HCT116 (cell line): Measurements from ENCODE around the gene BBC3. TPM values are rescaled to one million over a fixed set of nuclear protein-coding genes. Genes with fewer than 3 reads are reported as not detected.

Experiments
- ATAC-seq: fragments of 200-7000 bp; cut with Tn5 transposase; 2 replicates; pipeline ENCODE4 v1.9.1; 2020; ENCODE audit warnings: mild to moderate bottlenecking, moderate library complexity
- BruUV-seq: library from RNA; stranded (reverse); fragments of 400-500 nt; replicated peaks from 2 replicates; lab custom pipeline; 2021; lab: Mats Ljungman, UMichigan
- CTCF ChIA-PET: fragments of 300-600 bp; sonication (Branson Sonifier 250); formaldehyde crosslinking; loops from one replicate; lab custom pipeline; 2021; ENCODE audit warnings: antibody characterized with exemption; lab: Charles Lee
- POLR2A ChIA-PET: fragments of 300-600, 350-600 bp; sonication (Branson Sonifier 250); formaldehyde crosslinking; loops from one replicate; lab custom pipeline; 2021; ENCODE audit warnings: antibody characterized with exemption; lab: Charles Lee
- RAD21 ChIA-PET, 2 experiments: fragments of 300-600 bp; sonication (Branson Sonifier 250); formaldehyde crosslinking; loops; one replicate each; lab custom pipeline; 2023; ENCODE audit warnings: low total read pairs in 2 of 2; ENCODE audit not compliant: uncharacterized antibody in 2 of 2, unreplicated experiment in 2 of 2, low non-redundant PET in 1 of 2; lab: Charles Lee
- DNase-seq: peaks from one replicate; pipeline ENCODE4 v3.0.0-alpha.2; 2010; ENCODE audit warnings: low read depth, low spot score
- H2AFZ ChIP-seq: fragments of 200-600 bp; shearing (Covaris generic), sonication (generic); 2 replicates; pipeline ENCODE4 v1.6.1; 2017; ENCODE audit warnings: low read depth, mixed run types, mixed read lengths, antibody characterized with exemption, low read length; ENCODE audit not compliant: poor library complexity, severe bottlenecking
- H3K27ac ChIP-seq: 2 replicates; pipeline ENCODE4 v1.5.1; 2012; ENCODE audit warnings: low read depth, low read length
- H3K27me3 ChIP-seq: fragments of 200-600 bp; sonication (generic); 2 replicates; pipeline ENCODE4 v1.6.1; 2016; ENCODE audit warnings: mixed run types, low read length, mixed read lengths; ENCODE audit not compliant: insufficient read depth
- H3K36me3 ChIP-seq, 2 experiments: fragments of 200-500 bp in 1 of 2; fragments of 200-600 bp in 1 of 2; sonication (Bioruptor generic) in 1 of 2; sonication (generic) in 1 of 2; 2 replicates each; pipeline versions ENCODE4 v1.5.1 to v1.6.1; 2014 to 2016; ENCODE audit warnings: low read length in 2 of 2, inconsistent platforms in 1 of 2, mixed read lengths in 1 of 2, mixed run types in 1 of 2; ENCODE audit not compliant: insufficient read depth in 2 of 2, control insufficient read depth in 1 of 2
- H3K4me1 ChIP-seq, 2 experiments: fragments of 200-600 bp in 1 of 2; sonication (generic) in 1 of 2; 2 replicates each; pipeline versions ENCODE4 v1.5.1 to v1.6.1; 2012 to 2017; ENCODE audit warnings: low read length in 2 of 2, inconsistent platforms in 1 of 2, mild to moderate bottlenecking in 1 of 2, mixed read lengths in 1 of 2, mixed run types in 1 of 2, moderate library complexity in 1 of 2; ENCODE audit not compliant: insufficient read depth in 2 of 2, control insufficient read depth in 1 of 2
- H3K4me2 ChIP-seq: fragments of 200-600 bp; sonication (generic); 2 replicates; pipeline ENCODE4 v1.6.1; 2017; ENCODE audit warnings: mixed run types, low read length, mixed read lengths
- H3K4me3 ChIP-seq, 2 experiments: fragments of 200-600 bp in 1 of 2; sonication (generic) in 1 of 2; replicated peaks in 1 of 2; 2 replicates each; pipeline ENCODE4 v1.5.1; 2011 to 2016; ENCODE audit warnings: low read length in 2 of 2, control low read depth in 1 of 2, low read depth in 1 of 2, mild to moderate bottlenecking in 1 of 2, mixed read lengths in 1 of 2, mixed run types in 1 of 2
- H3K79me2 ChIP-seq: fragments of 200-600 bp; sonication (generic); 2 replicates; pipeline ENCODE4 v1.6.1; 2017; ENCODE audit warnings: mild to moderate bottlenecking, mixed run types, low read length, moderate library complexity, mixed read lengths; ENCODE audit not compliant: insufficient read depth
- H3K9ac ChIP-seq: fragments of 200-600 bp; sonication (generic); 2 replicates; pipeline ENCODE4 v1.6.1; 2016; ENCODE audit warnings: low read length, mixed read lengths
- H3K9me2 ChIP-seq: fragments of 200-600 bp; sonication (generic), shearing (Covaris generic); 2 replicates; pipeline ENCODE4 v1.6.1; 2017; ENCODE audit warnings: mixed run types, mild to moderate bottlenecking, moderate library complexity; ENCODE audit not compliant: insufficient read depth
- H3K9me3 ChIP-seq, 2 experiments: fragments of 200-500 bp in 1 of 2; fragments of 200-600 bp in 1 of 2; sonication (Bioruptor generic) in 1 of 2; sonication (generic) in 1 of 2; 2 replicates each; pipeline ENCODE4 v1.6.1; 2014 to 2017; ENCODE audit warnings: low read length in 2 of 2, mixed read lengths in 2 of 2, inconsistent platforms in 1 of 2, low read depth in 1 of 2, mild to moderate bottlenecking in 1 of 2, mixed run types in 1 of 2, moderate library complexity in 1 of 2; ENCODE audit not compliant: control insufficient read depth in 1 of 2, insufficient read depth in 1 of 2
- H4K20me1 ChIP-seq: fragments of 200-600 bp; sonication (generic), shearing (Covaris generic); 2 replicates; pipeline ENCODE4 v1.6.1; 2017; ENCODE audit warnings: mixed run types, mild to moderate bottlenecking, moderate library complexity; ENCODE audit not compliant: insufficient read depth
- CEBPB ChIP-seq: IDR thresholded peaks from 2 replicates; pipeline ENCODE4 v1.6.1; 2012; ENCODE audit warnings: low read depth
- CTCF ChIP-seq, 3 experiments: fragments of 200-600 bp in 1 of 3; sonication (generic) in 1 of 3; IDR thresholded peaks in 2 of 3; conservative IDR thresholded peaks in 1 of 3; 2 replicates each; pipeline ENCODE4 v1.5.1; 2012 to 2017; ENCODE audit warnings: low read depth in 2 of 3, low read length in 2 of 3, antibody characterized with exemption in 1 of 3, borderline replicate concordance in 1 of 3, control low read depth in 1 of 3, mild to moderate bottlenecking in 1 of 3, mixed read lengths in 1 of 3, mixed run types in 1 of 3, moderate library complexity in 1 of 3; ENCODE audit not compliant: insufficient read depth in 1 of 3
- EGR1 ChIP-seq: IDR thresholded peaks from 2 replicates; pipeline ENCODE4 v1.6.1; 2012; ENCODE audit warnings: low read depth
- ELF1 ChIP-seq: IDR thresholded peaks from 2 replicates; pipeline ENCODE4 v1.6.1; 2012; ENCODE audit warnings: low read depth, borderline replicate concordance
- EZH2 ChIP-seq: fragments of 200-600 bp; sonication (generic); IDR thresholded peaks from 2 replicates; pipeline ENCODE4 v1.6.1; 2017; ENCODE audit warnings: antibody characterized with exemption, mixed run types
- FOSL1 ChIP-seq: IDR thresholded peaks from 2 replicates; pipeline ENCODE4 v1.6.1; 2012; ENCODE audit warnings: low read depth
- MAX ChIP-seq: IDR thresholded peaks from 2 replicates; pipeline ENCODE4 v1.6.1; 2012
- POLR2A ChIP-seq: IDR thresholded peaks from 2 replicates; pipeline ENCODE4 v1.7.0; 2011; ENCODE audit warnings: borderline replicate concordance; ENCODE audit not compliant: insufficient read depth, insufficient read length; ENCODE audit errors: extremely low read depth
- POLR2AphosphoS5 ChIP-seq: IDR thresholded peaks from 2 replicates; pipeline ENCODE4 v1.6.1; 2011; ENCODE audit warnings: mild to moderate bottlenecking, low read depth, low read length, moderate library complexity
- RAD21 ChIP-seq: IDR thresholded peaks from 2 replicates; pipeline ENCODE4 v1.6.1; 2012; ENCODE audit warnings: low read depth, mild to moderate bottlenecking
- SIN3A ChIP-seq: IDR thresholded peaks from 2 replicates; pipeline ENCODE4 v1.6.1; 2012; ENCODE audit warnings: low read depth
- SP1 ChIP-seq: IDR thresholded peaks from 2 replicates; pipeline ENCODE4 v1.6.1; 2012; ENCODE audit warnings: low read depth
- TCF7L2 ChIP-seq: IDR thresholded peaks from 2 replicates; pipeline ENCODE4 v1.7.0; 2011; ENCODE audit warnings: borderline replicate concordance, inconsistent platforms; ENCODE audit not compliant: insufficient read depth, insufficient read length; ENCODE audit errors: extremely low read depth
- YY1 ChIP-seq: IDR thresholded peaks from 2 replicates; pipeline ENCODE4 v1.6.1; 2011; ENCODE audit warnings: low read length, low read depth, moderate library complexity, mild to moderate bottlenecking; ENCODE audit not compliant: insufficient replicate concordance; ENCODE audit errors: extremely low read depth
- ZBTB33 ChIP-seq: IDR thresholded peaks from 2 replicates; pipeline ENCODE4 v1.6.1; 2011; ENCODE audit warnings: mild to moderate bottlenecking, low read length, moderate library complexity; ENCODE audit not compliant: insufficient replicate concordance; ENCODE audit errors: extremely low read depth
- ZNF274 ChIP-seq: fragments of 200-500 bp; sonication (Bioruptor generic); IDR thresholded peaks from 2 replicates; pipeline ENCODE4 v1.6.1; 2014; ENCODE audit warnings: mild to moderate bottlenecking, low read depth, low read length, inconsistent platforms
- intact Hi-C: fragments of 100-400 bp; cut with micrococcal nuclease; formaldehyde crosslinking; loops from 2 replicates; pipeline ENCODE4 v1.10.0; 2022
- total RNA-seq: library from RNA; stranded (reverse); gene quantifications from one replicate; pipeline ENCODE4 v1.2.1, GENCODE V29; 2021; ENCODE audit not compliant: unreplicated experiment
- TF ChIP-seq, protein P1 (sequence below): IDR thresholded peaks from 2 replicates; pipeline ENCODE4 v1.6.1; 2012
- TF ChIP-seq, protein P2 (sequence below): IDR thresholded peaks from 2 replicates; pipeline ENCODE4 v1.6.1; 2012; ENCODE audit warnings: low read depth

Gene BBC3
- total RNA-seq, 1 experiment from 2014 or later, result 45.0 TPM

DNA sequence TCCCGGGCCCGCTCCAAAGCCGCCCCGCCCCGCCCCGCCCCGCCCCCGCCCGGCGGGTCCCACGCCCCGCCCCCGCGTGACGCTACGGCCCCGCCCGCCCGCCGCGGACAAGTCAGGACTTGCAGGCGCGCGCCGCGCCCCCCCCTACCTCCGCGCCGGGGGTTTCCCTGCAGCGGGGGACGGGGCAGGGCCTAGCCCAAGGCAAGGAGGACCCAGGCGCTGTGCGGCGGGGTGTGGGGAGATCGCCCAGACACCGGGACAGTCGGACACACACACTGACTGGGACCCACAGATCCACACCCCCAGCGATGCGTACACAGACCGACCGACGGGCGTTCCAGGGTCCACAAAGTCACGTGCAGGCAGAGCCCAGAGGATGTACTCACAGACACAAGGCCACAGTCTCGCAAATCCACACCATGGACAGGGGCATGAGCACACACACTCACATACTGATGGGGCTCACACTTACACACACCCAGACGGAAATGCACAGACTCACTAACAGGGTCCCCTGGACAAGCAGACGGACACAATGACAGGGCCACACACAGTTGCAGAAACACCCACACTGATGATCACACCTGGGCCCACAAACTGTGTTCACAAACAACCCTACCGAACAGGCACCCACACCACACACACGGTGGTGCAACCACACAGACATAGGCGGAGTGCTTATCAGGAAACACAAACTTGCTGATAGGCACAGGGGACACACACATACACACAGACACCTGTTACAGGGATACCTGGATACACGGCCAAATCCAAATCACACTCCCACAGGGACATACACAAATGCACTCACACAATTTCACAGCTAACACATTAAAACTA, 436 bp upstream of the BBC3 start:
- H3K9me2 ChIP-seq, result no peaks in the 10 kb centered on the region
- ATAC-seq (peak; percentile 18), DNase-seq (no peak)
- CTCF ChIA-PET, result interaction anchor here (1.1 kb wide), 1 partner anchor 13 kb away, joined by 4 read pairs; no protein-coding TSS in a partner anchor
- H3K27me3 ChIP-seq, result no peaks in the 10 kb centered on the region
- BruUV-seq, result no TSS peak
- H3K4me3 ChIP-seq, result peak overlapping the region; percentile 49 to 76
- H3K4me1 ChIP-seq, result peaks cover 27 to 63% of the 10 kb centered on the region in 2 experiments
- peaks cover 22% of the 10 kb centered on the region for H3K79me2 ChIP-seq
- H3K27ac ChIP-seq, result peak overlapping the region; percentile 97
- RAD21 ChIA-PET, result no interaction called here
- no peaks in the 10 kb centered on the region for H3K36me3 ChIP-seq
- POLR2A ChIA-PET, result interaction anchor here (2.0 kb wide), 1 partner anchor 13 kb away, joined by 9 read pairs; no protein-coding TSS in a partner anchor
- H3K9me3 ChIP-seq, result no peaks in the 10 kb centered on the region
- H2AFZ ChIP-seq, result no peak overlapping the region
- intact Hi-C loops, result no loop called here
- H4K20me1 ChIP-seq, result no peaks in the 10 kb centered on the region
- peak overlapping the region; percentile 87 for H3K9ac ChIP-seq
- H3K4me2 ChIP-seq, result peak overlapping the region; percentile 100
- TF ChIP-seq EGR1, result peak; percentile 66; the same call in 1 of the 2 replicates
- no peak for TF ChIP-seq POLR2A
- peak; percentile 31 for TF ChIP-seq TCF7L2
- no peak for TF ChIP-seq SIN3A
- no peak for TF ChIP-seq CEBPB
- TF ChIP-seq MAX, result peak; percentile 63; the same call in 1 of the 2 replicates
- no peak for TF ChIP-seq CTCF (IDR thresholded peaks at IDR 0.05 in 2 of 3, conservative IDR thresholded peaks at IDR 0.05 in 1 of 3; ENCODE audit: borderline replicate concordance in 1 of 3, insufficient read depth in 1 of 3, low read depth in 2 of 3, low read length in 2 of 3)
- TF ChIP-seq FOSL1, result no peak
- TF ChIP-seq RAD21, result no peak
- no peak for TF ChIP-seq EZH2
- TF ChIP-seq, protein P1, sequence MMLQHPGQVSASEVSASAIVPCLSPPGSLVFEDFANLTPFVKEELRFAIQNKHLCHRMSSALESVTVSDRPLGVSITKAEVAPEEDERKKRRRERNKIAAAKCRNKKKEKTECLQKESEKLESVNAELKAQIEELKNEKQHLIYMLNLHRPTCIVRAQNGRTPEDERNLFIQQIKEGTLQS, result no peak
- TF ChIP-seq ZBTB33, result no peak
- TF ChIP-seq ELF1, result no peak
- TF ChIP-seq YY1, result no peak
- TF ChIP-seq, protein P2, sequence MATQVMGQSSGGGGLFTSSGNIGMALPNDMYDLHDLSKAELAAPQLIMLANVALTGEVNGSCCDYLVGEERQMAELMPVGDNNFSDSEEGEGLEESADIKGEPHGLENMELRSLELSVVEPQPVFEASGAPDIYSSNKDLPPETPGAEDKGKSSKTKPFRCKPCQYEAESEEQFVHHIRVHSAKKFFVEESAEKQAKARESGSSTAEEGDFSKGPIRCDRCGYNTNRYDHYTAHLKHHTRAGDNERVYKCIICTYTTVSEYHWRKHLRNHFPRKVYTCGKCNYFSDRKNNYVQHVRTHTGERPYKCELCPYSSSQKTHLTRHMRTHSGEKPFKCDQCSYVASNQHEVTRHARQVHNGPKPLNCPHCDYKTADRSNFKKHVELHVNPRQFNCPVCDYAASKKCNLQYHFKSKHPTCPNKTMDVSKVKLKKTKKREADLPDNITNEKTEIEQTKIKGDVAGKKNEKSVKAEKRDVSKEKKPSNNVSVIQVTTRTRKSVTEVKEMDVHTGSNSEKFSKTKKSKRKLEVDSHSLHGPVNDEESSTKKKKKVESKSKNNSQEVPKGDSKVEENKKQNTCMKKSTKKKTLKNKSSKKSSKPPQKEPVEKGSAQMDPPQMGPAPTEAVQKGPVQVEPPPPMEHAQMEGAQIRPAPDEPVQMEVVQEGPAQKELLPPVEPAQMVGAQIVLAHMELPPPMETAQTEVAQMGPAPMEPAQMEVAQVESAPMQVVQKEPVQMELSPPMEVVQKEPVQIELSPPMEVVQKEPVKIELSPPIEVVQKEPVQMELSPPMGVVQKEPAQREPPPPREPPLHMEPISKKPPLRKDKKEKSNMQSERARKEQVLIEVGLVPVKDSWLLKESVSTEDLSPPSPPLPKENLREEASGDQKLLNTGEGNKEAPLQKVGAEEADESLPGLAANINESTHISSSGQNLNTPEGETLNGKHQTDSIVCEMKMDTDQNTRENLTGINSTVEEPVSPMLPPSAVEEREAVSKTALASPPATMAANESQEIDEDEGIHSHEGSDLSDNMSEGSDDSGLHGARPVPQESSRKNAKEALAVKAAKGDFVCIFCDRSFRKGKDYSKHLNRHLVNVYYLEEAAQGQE, result no peak
- TF ChIP-seq SP1, result peak; percentile 30
- no peak for TF ChIP-seq ZNF274
- no peak for TF ChIP-seq POLR2AphosphoS5
